CMK (cell line): ENCODE data around the gene ERN2.
"Not testable (repeated sequence)": the region's sequence is repeated elsewhere in the genome, so short reads cannot be mapped to it uniquely, and the experiment has no call there.

ENCODE experiments used
- DNase-seq: peaks from one replicate; pipeline ENCODE4 v3.0.0-alpha.2; 2010; ENCODE audit warnings: low read depth

Gene ERN2

GRCh38 chr16:23712976-23713375 is at the start of gene ERN2:
Gene ERN2, minus strand, starts transcription at chr16:23713222. Its CDS starts 35 bp downstream, at chr16:23713187.
- DNase-seq: no peak

DNA sequence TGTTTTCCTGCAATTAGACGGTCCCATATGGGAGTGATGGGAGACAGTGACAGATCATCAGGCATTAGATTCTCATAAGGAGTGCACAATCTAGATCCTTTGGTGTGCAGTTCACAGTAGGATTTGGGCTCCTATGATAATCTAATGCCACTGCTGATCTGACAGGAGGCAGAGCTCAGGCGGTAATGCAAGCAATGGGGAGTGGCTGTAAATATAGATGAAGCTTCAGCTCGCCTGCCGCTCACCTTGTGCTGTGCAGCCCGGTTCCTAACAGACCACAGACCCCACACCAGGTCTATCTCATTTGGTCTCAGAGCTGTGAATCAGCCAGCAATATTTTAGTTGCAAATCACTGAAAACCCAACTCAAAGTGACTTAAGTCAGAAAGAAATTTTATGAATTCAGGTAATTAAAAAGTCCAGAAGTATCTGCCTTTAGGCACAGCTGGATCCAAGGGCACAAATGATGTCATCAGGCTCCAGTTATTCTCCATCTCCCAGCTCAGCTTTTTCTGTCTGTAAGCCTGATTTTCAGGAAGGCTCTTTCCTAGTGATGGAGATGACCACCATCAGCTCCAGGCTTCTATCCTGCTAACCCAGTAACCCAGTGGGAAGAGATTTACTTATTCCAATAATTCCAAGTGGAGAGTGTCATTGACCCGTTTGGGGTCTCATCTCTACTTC is 45.1 kb upstream of the ERN2 start:
- DNase-seq: no peak

DNA sequence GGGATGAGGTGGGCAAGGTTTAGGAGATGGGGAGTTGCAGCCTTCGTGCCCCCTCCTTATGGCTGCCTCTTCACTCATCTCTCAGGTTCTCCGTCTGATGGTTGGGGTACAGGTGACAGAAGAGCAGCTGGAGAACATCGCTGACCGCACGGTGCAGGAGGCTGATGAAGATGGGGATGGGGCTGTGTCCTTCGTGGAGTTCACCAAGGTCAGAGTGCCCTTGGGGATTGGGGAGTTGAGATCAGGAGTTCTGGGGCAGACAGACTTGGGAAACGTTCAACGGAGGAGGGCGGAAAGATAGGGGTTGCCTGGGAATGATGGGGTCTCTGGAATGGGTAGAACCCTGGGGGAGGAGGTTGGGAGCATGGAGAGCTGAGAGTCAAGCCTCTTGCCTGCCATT is 44.1 kb upstream of the ERN2 start:
- DNase-seq: no peak

- DNase-seq: no peak
Measured at GRCh38 chr16:23755484-23755809, 42.4 kb upstream of the ERN2 start.

DNA sequence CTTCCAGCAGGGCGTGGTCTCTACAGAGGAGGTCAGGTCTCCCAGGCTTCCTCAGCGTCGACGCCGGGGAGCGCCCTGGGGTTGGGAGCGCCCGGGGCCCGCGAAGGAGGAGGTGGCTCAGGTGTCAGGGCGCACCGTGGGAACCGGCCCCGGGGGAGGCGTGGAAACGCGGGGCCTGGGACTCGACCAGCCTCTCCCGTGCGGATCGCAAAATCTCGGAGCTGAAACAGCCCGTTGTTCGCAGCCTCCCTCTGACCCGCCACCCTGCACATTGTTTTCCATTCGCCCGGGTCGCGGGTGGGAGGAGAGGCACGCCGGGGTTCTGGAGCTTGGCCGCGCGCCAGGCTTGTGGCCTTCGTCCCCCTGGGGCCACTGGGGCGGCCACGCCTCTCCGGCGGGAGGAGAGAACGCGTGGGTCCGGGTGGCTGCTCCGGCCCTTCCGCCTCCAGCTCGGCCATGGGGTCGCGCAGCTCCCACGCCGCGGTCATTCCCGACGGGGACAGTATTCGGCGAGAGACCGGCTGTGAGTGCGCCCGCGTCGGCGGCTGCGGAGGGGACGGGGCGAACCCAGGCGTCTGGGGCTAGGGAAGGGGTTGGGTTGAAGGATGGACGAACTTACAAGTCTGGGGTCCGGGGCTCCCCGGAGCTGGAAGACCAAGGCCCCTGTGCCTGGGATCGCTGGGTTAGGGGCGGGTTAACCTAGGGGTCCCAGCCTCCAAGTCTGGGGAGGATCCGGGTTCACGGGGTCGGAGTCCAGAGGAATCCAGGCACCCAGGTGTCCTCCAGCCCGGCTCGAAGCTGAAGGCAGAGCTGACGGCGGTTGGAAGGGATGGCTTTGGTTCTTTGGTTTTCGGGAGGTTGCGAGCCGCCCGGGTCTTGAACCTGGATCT is 41.8 kb upstream of the ERN2 start, which contains the start of gene CHP2:
CHP2 (plus strand) TSS at position 433 of the 890 bp plus-strand sequence; CDS start at position 457, 24 bp downstream.
- no peak for DNase-seq

DNA sequence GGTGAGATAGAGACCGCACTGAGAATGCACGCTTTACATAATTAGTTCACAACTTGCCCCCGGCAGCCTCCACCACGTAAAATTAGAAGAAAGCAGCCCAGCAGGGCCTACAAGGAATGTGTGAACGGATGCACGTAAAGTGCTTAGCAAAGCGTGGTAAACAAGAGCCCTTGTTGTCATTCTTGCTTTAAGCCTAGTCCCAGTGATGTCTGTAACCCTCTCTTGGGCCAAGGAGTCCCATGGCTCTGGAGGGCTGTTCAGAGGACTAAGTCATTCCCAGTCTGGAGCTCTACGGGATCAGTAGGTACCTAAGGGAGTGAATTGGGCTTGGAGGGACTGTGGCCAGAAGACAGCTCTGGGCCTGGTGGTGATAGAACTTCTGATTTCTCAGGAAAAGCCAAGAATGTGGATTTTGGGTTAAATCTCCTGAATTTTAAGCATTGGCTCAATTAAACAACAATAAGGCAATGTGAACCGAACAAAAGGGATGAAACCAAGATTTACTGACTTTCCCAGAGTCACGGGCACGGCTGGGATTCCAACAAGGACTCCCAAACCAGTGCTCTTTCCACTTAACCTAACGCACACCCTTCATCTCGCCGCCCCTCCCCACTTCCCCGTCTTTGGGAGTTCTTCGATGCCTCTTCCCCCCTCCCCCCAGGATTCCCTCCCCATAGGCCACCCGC is 41.0 kb upstream of the ERN2 start:
- DNase-seq: no peak

DNA sequence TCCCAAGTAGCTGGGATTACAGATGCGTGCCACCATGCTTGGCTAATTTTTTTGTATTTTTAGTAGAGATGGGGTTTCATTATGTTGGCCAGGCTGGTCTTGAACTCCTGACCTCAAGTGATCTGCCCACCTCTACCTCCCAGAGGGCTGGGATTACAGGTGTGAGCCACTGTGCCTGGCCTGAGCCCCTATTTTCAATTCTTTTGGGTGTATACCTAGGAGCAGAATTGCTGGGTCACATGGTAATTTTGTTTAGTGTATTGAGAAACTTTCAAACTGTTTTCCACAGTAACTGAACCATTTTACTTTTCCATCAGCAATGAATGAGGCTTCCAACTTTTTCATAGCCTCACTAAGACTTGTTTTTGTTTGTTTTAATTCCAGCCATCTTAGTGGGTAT is 38.0 kb upstream of the ERN2 start:
- not testable (repeated sequence) for DNase-seq

- DNase-seq: no peak
Measured at GRCh38 chr16:23748630-23749029, 35.6 kb upstream of the ERN2 start.

GRCh38 chr16:23745263-23745662 is 32.2 kb upstream of the ERN2 start:
- no peak for DNase-seq

GRCh38 chr16:23742766-23743165 is 29.7 kb upstream of the ERN2 start:
- DNase-seq: no peak

- DNase-seq: no peak
Measured at GRCh38 chr16:23741675-23742303, 28.8 kb upstream of the ERN2 start.

GRCh38 chr16:23739516-23739915 is 26.5 kb upstream of the ERN2 start:
- no peak for DNase-seq

- DNase-seq: not testable (repeated sequence)
Measured at GRCh38 chr16:23737423-23738028, 24.5 kb upstream of the ERN2 start.

GRCh38 chr16:23734176-23734893 is 21.3 kb upstream of the ERN2 start:
- DNase-seq: no peak

- peak; percentile 7 for DNase-seq
Measured at GRCh38 chr16:23729503-23730424, 16.7 kb upstream of the ERN2 start.

DNA sequence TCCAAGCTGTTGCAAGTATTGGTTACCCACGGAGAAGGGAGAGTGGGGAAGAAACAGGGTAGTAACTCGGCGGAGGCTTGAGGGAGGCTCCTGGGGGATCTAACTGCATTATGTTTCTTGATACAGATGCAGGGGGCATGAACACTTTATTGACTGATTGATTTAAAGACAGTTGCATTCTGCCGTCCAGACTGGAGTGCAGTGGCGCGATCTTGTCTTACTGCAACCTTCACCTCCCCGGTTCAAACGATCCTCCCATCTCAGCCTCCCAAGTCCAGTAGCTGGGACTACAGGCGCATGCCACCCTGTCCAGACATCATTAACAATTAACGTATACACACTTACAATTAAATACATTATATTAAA is 15.1 kb upstream of the ERN2 start:
- no peak for DNase-seq

DNA sequence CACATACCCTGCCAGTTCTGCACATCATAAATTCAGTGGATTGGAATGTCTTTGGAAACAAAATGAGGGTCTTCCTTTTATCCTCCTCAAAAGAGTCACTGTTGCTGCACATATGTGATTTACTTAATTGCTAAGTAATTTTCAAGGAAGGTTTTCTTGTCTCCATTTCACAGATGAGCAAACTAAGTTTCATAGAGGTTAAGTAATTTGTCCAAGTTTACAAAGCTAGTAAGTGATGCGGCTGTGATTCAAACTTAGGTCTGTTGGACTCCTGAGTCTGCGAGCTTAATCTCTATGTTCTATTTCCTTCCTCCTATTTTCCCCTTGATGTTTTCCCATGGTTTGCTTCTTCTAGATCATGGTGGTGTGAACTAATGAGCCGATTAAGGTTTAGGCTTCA is 13.7 kb upstream of the ERN2 start:
- DNase-seq: no peak

- no peak for DNase-seq
Measured at GRCh38 chr16:23724785-23725131, 11.7 kb upstream of the ERN2 start.

DNA sequence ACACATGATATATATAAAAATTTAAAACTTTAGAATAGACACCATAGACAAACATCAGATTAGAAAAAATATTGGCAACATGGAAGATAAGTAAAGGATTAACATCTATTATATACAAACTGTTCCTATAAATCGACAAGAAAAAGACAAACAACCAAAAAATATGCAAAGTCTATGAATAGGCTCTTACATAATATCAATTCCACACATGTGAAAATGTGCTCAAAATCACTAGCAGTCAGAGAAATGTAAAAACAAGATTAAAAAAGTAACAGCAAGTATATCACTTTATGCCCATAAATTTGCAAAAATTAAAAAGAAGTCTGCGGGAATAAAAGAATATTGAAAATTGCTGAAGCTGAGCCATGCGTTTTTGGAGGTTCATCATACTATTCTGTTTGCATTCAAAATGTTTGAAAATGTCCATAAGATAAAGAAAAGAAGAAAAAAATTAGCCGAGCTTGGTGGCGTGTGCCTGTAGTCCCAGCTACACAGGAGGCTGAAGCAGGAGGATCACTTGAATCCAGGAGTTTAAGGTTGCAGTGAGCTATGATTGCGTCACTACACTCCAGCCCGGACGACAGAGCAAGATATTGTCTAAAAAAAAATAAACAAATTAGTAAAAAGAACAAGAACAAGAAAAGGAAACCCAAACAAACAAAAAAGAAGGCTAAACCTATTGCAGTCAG is 11.2 kb upstream of the ERN2 start:
- no peak for DNase-seq
